H9 (cell line): ENCODE results near the gene NKG7. TPM values are rescaled to one million over a fixed set of nuclear protein-coding genes. Genes with fewer than 3 reads are reported as not detected.

Experiments
- DNase-seq: peaks from one replicate; pipeline ENCODE4 v3.0.0-alpha.2; 2017
- H2AFZ ChIP-seq: one replicate; pipeline ENCODE4 v1.6.1; 2013; ENCODE audit warnings: mild to moderate bottlenecking, low read length, control low read depth, moderate library complexity
- H2AK5ac ChIP-seq: 2 replicates; pipeline ENCODE4 v1.6.1; 2013; ENCODE audit warnings: low read length, control low read depth, mixed read lengths; ENCODE audit not compliant: insufficient read length
- H2BK120ac ChIP-seq: one replicate; pipeline ENCODE4 v1.6.1; 2013; ENCODE audit warnings: low read depth, mild to moderate bottlenecking, low read length, control low read depth, inconsistent platforms; ENCODE audit not compliant: poor library complexity, severe bottlenecking
- H2BK12ac ChIP-seq: 2 replicates; pipeline ENCODE4 v1.6.1; 2013; ENCODE audit warnings: low read length, control low read depth, mixed read lengths, low read depth; ENCODE audit not compliant: insufficient read length
- H2BK15ac ChIP-seq: 2 replicates; pipeline ENCODE4 v1.6.1; 2013; ENCODE audit warnings: low read depth, low read length, control low read depth
- H2BK20ac ChIP-seq: one replicate; pipeline ENCODE4 v1.6.1; 2013; ENCODE audit warnings: low read depth, mild to moderate bottlenecking, low read length, control low read depth, inconsistent platforms; ENCODE audit not compliant: poor library complexity, severe bottlenecking
- H2BK5ac ChIP-seq: 2 replicates; pipeline ENCODE4 v1.6.1; 2013; ENCODE audit warnings: low read length, control low read depth, mixed read lengths; ENCODE audit not compliant: insufficient read length
- H3K14ac ChIP-seq: 2 replicates; pipeline ENCODE4 v1.6.1; 2013; ENCODE audit warnings: low read length, control low read depth; ENCODE audit not compliant: insufficient read depth
- H3K18ac ChIP-seq: 2 replicates; pipeline ENCODE4 v1.6.1; 2013; ENCODE audit warnings: low read depth, mild to moderate bottlenecking, mixed read lengths, low read length, control low read depth; ENCODE audit not compliant: insufficient read length
- H3K23ac ChIP-seq: 2 replicates; pipeline ENCODE4 v1.6.1; 2013; ENCODE audit warnings: low read length, control low read depth, mixed read lengths, low read depth; ENCODE audit not compliant: insufficient read length
- H3K23me2 ChIP-seq: 2 replicates; pipeline ENCODE4 v1.6.1; 2013; ENCODE audit warnings: low read depth, mild to moderate bottlenecking, mixed read lengths, low read length, control low read depth; ENCODE audit not compliant: insufficient read length, poor library complexity, severe bottlenecking
- H3K27ac ChIP-seq: 2 replicates; pipeline ENCODE4 v1.5.1; 2013; ENCODE audit warnings: low read length, control low read depth, mixed read lengths, low read depth; ENCODE audit not compliant: insufficient read length
- H3K27me3 ChIP-seq: 2 replicates; pipeline ENCODE4 v1.6.1; 2013; ENCODE audit warnings: low read length, control low read depth, inconsistent platforms; ENCODE audit not compliant: insufficient read depth
- H3K4ac ChIP-seq: 2 replicates; pipeline ENCODE4 v1.6.1; 2013; ENCODE audit warnings: low read depth, mild to moderate bottlenecking, control low read depth, inconsistent platforms, low read length, moderate library complexity
- H3K4me1 ChIP-seq: 2 replicates; pipeline ENCODE4 v1.6.1; 2013; ENCODE audit warnings: low read length, control low read depth, inconsistent platforms; ENCODE audit not compliant: insufficient read depth
- H3K4me2 ChIP-seq: 2 replicates; pipeline ENCODE4 v1.6.1; 2013; ENCODE audit warnings: low read length, control low read depth, mixed read lengths; ENCODE audit not compliant: insufficient read length, insufficient read depth
- H3K56ac ChIP-seq: 2 replicates; pipeline ENCODE4 v1.6.1; 2013; ENCODE audit warnings: low read depth, mild to moderate bottlenecking, mixed read lengths, low read length, control low read depth; ENCODE audit not compliant: insufficient read length
- H3K79me1 ChIP-seq: 2 replicates; pipeline ENCODE4 v1.6.1; 2013; ENCODE audit warnings: low read depth, mild to moderate bottlenecking, moderate library complexity, low read length, control low read depth, inconsistent platforms; ENCODE audit not compliant: insufficient read depth, poor library complexity, severe bottlenecking
- H3K79me2 ChIP-seq: 2 replicates; pipeline ENCODE4 v1.6.1; 2013; ENCODE audit warnings: low read length, control low read depth, inconsistent platforms; ENCODE audit not compliant: insufficient read depth
- H3K9ac ChIP-seq: 2 replicates; pipeline ENCODE4 v1.6.1; 2013; ENCODE audit warnings: low read length, control low read depth, mixed read lengths; ENCODE audit not compliant: insufficient read length; ENCODE audit errors: extremely low read depth
- H3K9me3 ChIP-seq: one replicate; pipeline ENCODE4 v1.6.1; 2013; ENCODE audit warnings: low read depth, low read length, inconsistent platforms; ENCODE audit not compliant: control insufficient read depth
- H3T11ph ChIP-seq: one replicate; pipeline ENCODE4 v1.6.1; 2013; ENCODE audit warnings: mild to moderate bottlenecking, low read length, control low read depth, inconsistent platforms
- H4K20me1 ChIP-seq: one replicate; pipeline ENCODE4 v1.6.1; 2013; ENCODE audit not compliant: control insufficient read depth, insufficient read length, insufficient read depth
- H4K5ac ChIP-seq: 2 replicates; pipeline ENCODE4 v1.6.1; 2013; ENCODE audit warnings: low read depth, mild to moderate bottlenecking, mixed read lengths, low read length, control low read depth; ENCODE audit not compliant: insufficient read length
- H4K8ac ChIP-seq: replicated peaks from 2 replicates; pipeline ENCODE4 v1.6.1; 2013; ENCODE audit warnings: low read length, control low read depth, mixed read lengths, low read depth; ENCODE audit not compliant: insufficient read length
- H4K91ac ChIP-seq: 2 replicates; pipeline ENCODE4 v1.6.1; 2013; ENCODE audit warnings: low read depth, mild to moderate bottlenecking, moderate library complexity, mixed read lengths, low read length, control low read depth; ENCODE audit not compliant: insufficient read length
- H3K27ac Mint-ChIP-seq, 3 experiments: 2 replicates in 2 of 3; 3 replicates in 1 of 3; pipeline ENCODE4 v1.8.0; 2020 to 2021; ENCODE audit warnings: mixed read lengths in 3 of 3, mild to moderate bottlenecking in 1 of 3, moderate library complexity in 1 of 3
- H3K27me3 Mint-ChIP-seq: 2 replicates; pipeline ENCODE4 v1.8.0; 2021; ENCODE audit warnings: low read depth, mild to moderate bottlenecking, moderate library complexity, mixed read lengths
- H3K36me3 Mint-ChIP-seq, 3 experiments: 2 replicates in 2 of 3; 3 replicates in 1 of 3; pipeline ENCODE4 v1.8.0; 2020 to 2021; ENCODE audit warnings: low read depth in 3 of 3, mixed read lengths in 3 of 3; ENCODE audit not compliant: insufficient read depth in 1 of 3
- H3K4me1 Mint-ChIP-seq, 2 experiments: 2 replicates each; pipeline ENCODE4 v1.8.0; 2020; ENCODE audit warnings: mixed read lengths in 2 of 2
- H3K4me3 Mint-ChIP-seq, 2 experiments: 2 replicates in 1 of 2; 3 replicates in 1 of 2; pipeline ENCODE4 v1.8.0; 2020 to 2021; ENCODE audit warnings: mild to moderate bottlenecking in 2 of 2, mixed read lengths in 2 of 2, moderate library complexity in 1 of 2
- H3K9me3 Mint-ChIP-seq, 2 experiments: 2 replicates in 1 of 2; 3 replicates in 1 of 2; pipeline ENCODE4 v1.8.0; 2020; ENCODE audit warnings: mild to moderate bottlenecking in 2 of 2, mixed read lengths in 2 of 2, moderate library complexity in 1 of 2
- CTCF ChIP-seq: fragments of 200-600 bp; sonication (generic); conservative IDR thresholded peaks from 3 replicates; pipeline ENCODE4 v1.8.0; 2021; ENCODE audit warnings: antibody characterized with exemption, mild to moderate bottlenecking
- WGBS: extraction: QIAGEN DNeasy Blood & Tissue Kit; methylation state at CpG from one replicate; pipeline ENCODE4 v1.1.7; 2013; ENCODE audit warnings: missing lambda C conversion rate, low lambda C conversion rate, mixed read lengths; ENCODE audit not compliant: insufficient read length; ENCODE audit errors: extremely low coverage; 5-methylcytosine and 5-hydroxymethylcytosine counted together
- total RNA-seq: library from RNA; stranded (reverse); gene quantifications from 2 replicates; pipeline ENCODE4 v1.2.1, GENCODE V29; 2021

NKG7 gene
- total RNA-seq, 1 experiment from 2014 or later = not detected

- no peak overlapping the region for H3K18ac ChIP-seq
- no peak overlapping the region for H2BK20ac ChIP-seq
- no peak overlapping the region for H2BK15ac ChIP-seq
- Mint-ChIP-seq H3K27ac (peak overlapping the region; percentile 92 to 98 (median 97)), H3K36me3 (no peaks in the 10 kb centered on the region), H3K4me1 (peaks cover 36 to 40% of the 10 kb centered on the region in 2 experiments), H3K9me3 (no peaks in the 10 kb centered on the region), H3K27me3 (peaks cover 8% of the 10 kb centered on the region), H3K4me3 (peak overlapping the region; percentile 95 to 100)
- H4K20me1 ChIP-seq = no peaks in the 10 kb centered on the region
- no peak overlapping the region for H2BK120ac ChIP-seq
- H4K8ac ChIP-seq = no peak overlapping the region
- no peak overlapping the region for H3K56ac ChIP-seq
- H3K79me2 ChIP-seq = no peaks in the 10 kb centered on the region
- H3K14ac ChIP-seq = no peak overlapping the region
- H2AFZ ChIP-seq = no peak overlapping the region
- H3K4me2 ChIP-seq = peak overlapping the region; percentile 89
- no peak overlapping the region for H3T11ph ChIP-seq
- no peak overlapping the region for H3K27ac ChIP-seq
- no peak overlapping the region for H4K5ac ChIP-seq
- peak overlapping the region; percentile 3 for H3K9ac ChIP-seq
- H3K23ac ChIP-seq = no peak overlapping the region
- WGBS = no CpG with 5 or more reads among the region's 54 CpGs
- H3K23me2 ChIP-seq = peaks cover 21% of the 10 kb centered on the region
- peak; percentile 99 for DNase-seq
- H3K4me1 ChIP-seq = no peaks in the 10 kb centered on the region
- no peaks in the 10 kb centered on the region for H3K27me3 ChIP-seq
- H2BK12ac ChIP-seq = no peak overlapping the region
- no peak overlapping the region for H4K91ac ChIP-seq
- no peaks in the 10 kb centered on the region for H3K79me1 ChIP-seq
- no peaks in the 10 kb centered on the region for H3K9me3 ChIP-seq
- no peak for TF ChIP-seq CTCF
- H2AK5ac ChIP-seq = no peak overlapping the region
- H2BK5ac ChIP-seq = no peak overlapping the region
- no peak overlapping the region for H3K4ac ChIP-seq
Measured at GRCh38 chr19:51366389-51367254, 5.8 kb downstream of the NKG7 start.
